ENCODE results near the gene AP4E1.

- TF ChIP-seq ZNF274 (IDR thresholded peaks at IDR 0.05; ENCODE audit: low read depth, low read length) (no peak), YY1 (IDR thresholded peaks at IDR 0.05; ENCODE audit: insufficient read depth, insufficient read length) (no peak), SUZ12 (IDR thresholded peaks at IDR 0.05; ENCODE audit: extremely low read depth, insufficient read depth, insufficient read length) (no peak)
Measured at GRCh38 chr15:50925281-50925680, 16.8 kb downstream of the AP4E1 start.
